Tongue (tissue), 2 donors: Measurements from ENCODE around the gene CDH11. TPM values are rescaled to one million over a fixed set of nuclear protein-coding genes. Genes with fewer than 3 reads are reported as not detected.

Experiments
- DNase-seq: peaks from one replicate; pipeline ENCODE4 v3.0.0-alpha.2; 2015
- total RNA-seq: library from RNA; depleted of rRNA; stranded (reverse); fragments of >200 nt; gene quantifications from one replicate; pipeline ENCODE4 v1.2.3, GENCODE V29; 2014

CDH11 gene
- total RNA-seq, 1 donor from 2014 or later: 60.6 TPM

GRCh38 chr16:65116818-65117430 lies 4.9 kb downstream of the CDH11 start:
- no peak for DNase-seq

- DNase-seq: no peak
These were observed 5.6 kb downstream of the CDH11 start for GRCh38 chr16:65116216-65116615.

GRCh38 chr16:65114527-65114926 lies 7.3 kb downstream of the CDH11 start:
- no peak for DNase-seq

- DNase-seq: no peak
These were observed 8.4 kb downstream of the CDH11 start for GRCh38 chr16:65113441-65113840.

- DNase-seq: no peak
These were observed 10.6 kb downstream of the CDH11 start for GRCh38 chr16:65111306-65111705.

- DNase-seq: peak; percentile 64
These were observed 15.1 kb downstream of the CDH11 start for GRCh38 chr16:65106757-65107156.

GRCh38 chr16:65105171-65105570 lies 16.7 kb downstream of the CDH11 start:
- peak; percentile 41 for DNase-seq

- no peak for DNase-seq
These were observed 17.4 kb downstream of the CDH11 start for GRCh38 chr16:65104471-65104870.

- no peak for DNase-seq
These were observed 19.5 kb downstream of the CDH11 start for GRCh38 chr16:65102326-65102725.

- no peak for DNase-seq
These were observed 20.9 kb downstream of the CDH11 start for GRCh38 chr16:65101009-65101408.

- no peak for DNase-seq
These were observed 22.3 kb downstream of the CDH11 start for GRCh38 chr16:65099607-65100006.

- no peak for DNase-seq
These were observed 22.9 kb downstream of the CDH11 start for GRCh38 chr16:65098916-65099315.

GRCh38 chr16:65097296-65097695 lies 24.6 kb downstream of the CDH11 start:
- no peak for DNase-seq

- no peak for DNase-seq
These were observed 26.0 kb downstream of the CDH11 start for GRCh38 chr16:65095906-65096305.

GRCh38 chr16:65095090-65095728 lies 26.7 kb downstream of the CDH11 start:
- DNase-seq: no peak

- no peak for DNase-seq
These were observed 27.9 kb downstream of the CDH11 start for GRCh38 chr16:65094009-65094408.

- DNase-seq: no peak
These were observed 38.6 kb downstream of the CDH11 start for GRCh38 chr16:65083164-65083857.

- DNase-seq: no peak
These were observed 42.3 kb downstream of the CDH11 start for GRCh38 chr16:65079549-65079948.

- no peak for DNase-seq
These were observed 44.7 kb downstream of the CDH11 start for GRCh38 chr16:65077181-65077580.

- no peak for DNase-seq
These were observed 46.0 kb downstream of the CDH11 start for GRCh38 chr16:65075877-65076276.

GRCh38 chr16:65071433-65072311 lies 50.2 kb downstream of the CDH11 start:
- peak; percentile 84 for DNase-seq

GRCh38 chr16:65070831-65071432 lies 50.9 kb downstream of the CDH11 start:
- DNase-seq: peak; percentile 76
